Erythroblast (primary cell): ENCODE results near the gene LANCL3.

Experiments
- GATA1 ChIP-seq: IDR thresholded peaks from 2 replicates; pipeline ENCODE4 v1.6.1; 2011; ENCODE audit warnings: low read depth, mild to moderate bottlenecking, control low read depth, low read length, moderate library complexity
- POLR2A ChIP-seq: IDR thresholded peaks from 2 replicates; pipeline ENCODE4 v1.6.1; 2011; ENCODE audit warnings: mild to moderate bottlenecking, low read length

DNA sequence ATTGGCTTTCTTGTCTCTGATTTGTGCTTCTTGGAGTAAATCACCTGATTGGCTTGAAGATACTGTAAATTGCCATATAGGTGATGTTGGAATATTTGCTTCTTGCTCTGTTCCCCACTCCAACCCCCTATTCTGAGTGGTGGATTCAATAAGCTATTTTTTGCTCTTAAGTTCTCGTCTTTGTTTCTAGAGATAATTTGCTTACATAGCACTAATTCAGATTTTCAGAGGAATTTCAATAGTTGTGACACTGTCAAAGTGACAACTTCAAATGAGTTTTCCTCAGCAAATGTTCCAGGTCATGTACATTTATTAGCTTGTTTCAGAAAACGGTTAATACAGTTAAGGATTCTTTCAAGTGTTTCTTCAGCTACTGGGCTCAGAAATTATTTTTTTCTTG is 18.6 kb downstream of the LANCL3 start:
- no peak for TF ChIP-seq POLR2A
- TF ChIP-seq GATA1 = no peak
